Activated naive CD8-positive, alpha-beta T cell treated with anti-CD3 and anti-CD28 coated beads, Interleukin-2, amount 50 U/mL, for 24 hours (primary cell): ENCODE results near the gene WDR7.

Experiments used
- ATAC-seq: fragments of 150-1000 bp; cut with Tn5 transposase; one replicate; pipeline ENCODE4 v1.10.0; 2021
- DNase-seq: peaks from one replicate; pipeline ENCODE4 v3.0.0; 2021
- H3K27ac Mint-ChIP-seq: one replicate; pipeline ENCODE4 v1.8.0; 2021; ENCODE audit warnings: mild to moderate bottlenecking, mixed read lengths
- H3K27me3 Mint-ChIP-seq: one replicate; pipeline ENCODE4 v1.8.0; 2021; ENCODE audit warnings: mixed read lengths
- H3K36me3 Mint-ChIP-seq: one replicate; pipeline ENCODE4 v1.8.0; 2021; ENCODE audit warnings: low read depth, mixed read lengths
- H3K4me1 Mint-ChIP-seq: one replicate; pipeline ENCODE4 v1.8.0; 2021; ENCODE audit warnings: mixed read lengths
- H3K4me3 Mint-ChIP-seq: one replicate; pipeline ENCODE4 v1.8.0; 2021; ENCODE audit warnings: mild to moderate bottlenecking, moderate library complexity, mixed read lengths
- H3K9me3 Mint-ChIP-seq: one replicate; pipeline ENCODE4 v1.8.0; 2021; ENCODE audit warnings: mixed read lengths

WDR7 gene

GRCh38 chr18:56890632-56891031, 239.5 kb downstream of the WDR7 start:
- no peak overlapping the region for H3K4me3 Mint-ChIP-seq
- H3K36me3 Mint-ChIP-seq = peaks cover 5% of the 10 kb centered on the region
- DNase-seq (no peak), ATAC-seq (no peak)
- H3K4me1 Mint-ChIP-seq = no peaks in the 10 kb centered on the region
- H3K27me3 Mint-ChIP-seq = no peaks in the 10 kb centered on the region
- no peak overlapping the region for H3K27ac Mint-ChIP-seq
- no peaks in the 10 kb centered on the region for H3K9me3 Mint-ChIP-seq

GRCh38 chr18:56891116-56891515, 240.0 kb downstream of the WDR7 start:
- H3K27ac Mint-ChIP-seq = no peak overlapping the region
- peaks cover 2% of the 10 kb centered on the region for H3K36me3 Mint-ChIP-seq
- no peaks in the 10 kb centered on the region for H3K4me1 Mint-ChIP-seq
- no peak overlapping the region for H3K4me3 Mint-ChIP-seq
- no peaks in the 10 kb centered on the region for H3K27me3 Mint-ChIP-seq
- ATAC-seq (no peak), DNase-seq (no peak)
- H3K9me3 Mint-ChIP-seq = no peaks in the 10 kb centered on the region

- no peaks in the 10 kb centered on the region for H3K27me3 Mint-ChIP-seq
- ATAC-seq = no peak
- no peak for DNase-seq
- no peak overlapping the region for H3K27ac Mint-ChIP-seq
- H3K9me3 Mint-ChIP-seq = no peaks in the 10 kb centered on the region
- no peaks in the 10 kb centered on the region for H3K4me1 Mint-ChIP-seq
- peaks cover 2% of the 10 kb centered on the region for H3K36me3 Mint-ChIP-seq
- H3K4me3 Mint-ChIP-seq = no peak overlapping the region
Measured at GRCh38 chr18:56891870-56892269, 240.7 kb downstream of the WDR7 start.

- no peak overlapping the region for H3K4me3 Mint-ChIP-seq
Measured at GRCh38 chr18:56897122-56897521, 246.0 kb downstream of the WDR7 start.

GRCh38 chr18:56899660-56900059, 248.5 kb downstream of the WDR7 start:
- Mint-ChIP-seq H3K4me3 (no peak overlapping the region), H3K27ac (no peak overlapping the region), H3K9me3 (no peaks in the 10 kb centered on the region), H3K36me3 (no peaks in the 10 kb centered on the region), H3K27me3 (no peaks in the 10 kb centered on the region), H3K4me1 (peaks cover 12% of the 10 kb centered on the region)
- no peak for DNase-seq
- ATAC-seq = no peak

More at GRCh38 chr18:56897122-56897521, 246.0 kb downstream of the WDR7 start:
- peaks cover 9% of the 10 kb centered on the region for H3K4me1 Mint-ChIP-seq
- DNase-seq (no peak), ATAC-seq (no peak)
- no peaks in the 10 kb centered on the region for H3K27me3 Mint-ChIP-seq
- no peaks in the 10 kb centered on the region for H3K36me3 Mint-ChIP-seq
- no peak overlapping the region for H3K27ac Mint-ChIP-seq
- H3K9me3 Mint-ChIP-seq = no peaks in the 10 kb centered on the region

GRCh38 chr18:56900195-56901094, 249.3 kb downstream of the WDR7 start:
- Mint-ChIP-seq H3K36me3 (no peaks in the 10 kb centered on the region), H3K27me3 (no peaks in the 10 kb centered on the region), H3K4me3 (no peak overlapping the region), H3K27ac (no peak overlapping the region), H3K9me3 (no peaks in the 10 kb centered on the region), H3K4me1 (peaks cover 12% of the 10 kb centered on the region)
- DNase-seq (no peak), ATAC-seq (no peak)

GRCh38 chr18:56901919-56902318, 250.8 kb downstream of the WDR7 start:
- ATAC-seq (no peak), DNase-seq (no peak)
- no peak overlapping the region for H3K27ac Mint-ChIP-seq
- no peaks in the 10 kb centered on the region for H3K27me3 Mint-ChIP-seq
- H3K4me3 Mint-ChIP-seq = no peak overlapping the region
- peaks cover 12% of the 10 kb centered on the region for H3K4me1 Mint-ChIP-seq
- H3K36me3 Mint-ChIP-seq = peaks cover 3% of the 10 kb centered on the region
- no peaks in the 10 kb centered on the region for H3K9me3 Mint-ChIP-seq

- no peak for ATAC-seq
- H3K27me3 Mint-ChIP-seq = no peaks in the 10 kb centered on the region
Measured at GRCh38 chr18:56902653-56903052, 251.5 kb downstream of the WDR7 start.

GRCh38 chr18:56903686-56904085, 252.5 kb downstream of the WDR7 start:
- DNase-seq = no peak
- no peak overlapping the region for H3K4me3 Mint-ChIP-seq
- H3K27ac Mint-ChIP-seq = no peak overlapping the region
- H3K27me3 Mint-ChIP-seq = no peaks in the 10 kb centered on the region
- H3K4me1 Mint-ChIP-seq = peaks cover 12% of the 10 kb centered on the region
- peaks cover 3% of the 10 kb centered on the region for H3K36me3 Mint-ChIP-seq
- no peaks in the 10 kb centered on the region for H3K9me3 Mint-ChIP-seq
- no peak for ATAC-seq

More at GRCh38 chr18:56902653-56903052, 251.5 kb downstream of the WDR7 start:
- Mint-ChIP-seq H3K27ac (no peak overlapping the region), H3K4me1 (peaks cover 12% of the 10 kb centered on the region), H3K9me3 (no peaks in the 10 kb centered on the region), H3K4me3 (no peak overlapping the region), H3K36me3 (peaks cover 3% of the 10 kb centered on the region)
- DNase-seq = no peak

GRCh38 chr18:56907771-56908170, 256.6 kb downstream of the WDR7 start:
- H3K9me3 Mint-ChIP-seq = no peaks in the 10 kb centered on the region
- H3K4me3 Mint-ChIP-seq = no peak overlapping the region
- no peaks in the 10 kb centered on the region for H3K4me1 Mint-ChIP-seq
- H3K36me3 Mint-ChIP-seq = peaks cover 6% of the 10 kb centered on the region
- ATAC-seq (no peak), DNase-seq (no peak)
- no peak overlapping the region for H3K27ac Mint-ChIP-seq
- no peaks in the 10 kb centered on the region for H3K27me3 Mint-ChIP-seq

- no peak overlapping the region for H3K27ac Mint-ChIP-seq
- ATAC-seq = no peak
Measured at GRCh38 chr18:56910237-56910636, 259.1 kb downstream of the WDR7 start.

GRCh38 chr18:56910967-56911366, 259.8 kb downstream of the WDR7 start:
- H3K9me3 Mint-ChIP-seq = no peaks in the 10 kb centered on the region
- ATAC-seq (no peak), DNase-seq (no peak)
- no peaks in the 10 kb centered on the region for H3K27me3 Mint-ChIP-seq
- H3K27ac Mint-ChIP-seq = no peak overlapping the region
- peaks cover 12% of the 10 kb centered on the region for H3K36me3 Mint-ChIP-seq
- H3K4me1 Mint-ChIP-seq = no peaks in the 10 kb centered on the region
- H3K4me3 Mint-ChIP-seq = no peak overlapping the region

More at GRCh38 chr18:56910237-56910636, 259.1 kb downstream of the WDR7 start:
- H3K36me3 Mint-ChIP-seq = peaks cover 10% of the 10 kb centered on the region
- no peaks in the 10 kb centered on the region for H3K27me3 Mint-ChIP-seq
- no peaks in the 10 kb centered on the region for H3K9me3 Mint-ChIP-seq
- no peak overlapping the region for H3K4me3 Mint-ChIP-seq
- no peaks in the 10 kb centered on the region for H3K4me1 Mint-ChIP-seq
- no peak for DNase-seq

- DNase-seq = no peak
- Mint-ChIP-seq H3K27me3 (no peaks in the 10 kb centered on the region), H3K4me1 (no peaks in the 10 kb centered on the region), H3K9me3 (no peaks in the 10 kb centered on the region), H3K27ac (no peak overlapping the region), H3K4me3 (no peak overlapping the region), H3K36me3 (peaks cover 9% of the 10 kb centered on the region)
- ATAC-seq = no peak
Measured at GRCh38 chr18:56913941-56914340, 262.8 kb downstream of the WDR7 start.

- ATAC-seq = no peak
- Mint-ChIP-seq H3K9me3 (no peaks in the 10 kb centered on the region), H3K4me1 (peaks cover 3% of the 10 kb centered on the region), H3K36me3 (peaks cover 5% of the 10 kb centered on the region), H3K27ac (no peak overlapping the region), H3K27me3 (no peaks in the 10 kb centered on the region), H3K4me3 (no peak overlapping the region)
- no peak for DNase-seq
Measured at GRCh38 chr18:56919190-56919589, 268.0 kb downstream of the WDR7 start.

GRCh38 chr18:56921896-56922480, 270.8 kb downstream of the WDR7 start:
- Mint-ChIP-seq H3K4me3 (no peak overlapping the region), H3K36me3 (peaks cover 6% of the 10 kb centered on the region), H3K27me3 (no peaks in the 10 kb centered on the region), H3K27ac (no peak overlapping the region), H3K4me1 (peaks cover 3% of the 10 kb centered on the region), H3K9me3 (no peaks in the 10 kb centered on the region)
- ATAC-seq = no peak
- DNase-seq = no peak
